Measurements from ENCODE around the gene LRRC27.
A peak's percentile ranks its signal among the peaks of the same experiment; 100 is the strongest.
"Not testable (repeated sequence)": the region's sequence is repeated elsewhere in the genome, so short reads cannot be mapped to it uniquely, and the experiment has no call there.

LRRC27 gene

DNA sequence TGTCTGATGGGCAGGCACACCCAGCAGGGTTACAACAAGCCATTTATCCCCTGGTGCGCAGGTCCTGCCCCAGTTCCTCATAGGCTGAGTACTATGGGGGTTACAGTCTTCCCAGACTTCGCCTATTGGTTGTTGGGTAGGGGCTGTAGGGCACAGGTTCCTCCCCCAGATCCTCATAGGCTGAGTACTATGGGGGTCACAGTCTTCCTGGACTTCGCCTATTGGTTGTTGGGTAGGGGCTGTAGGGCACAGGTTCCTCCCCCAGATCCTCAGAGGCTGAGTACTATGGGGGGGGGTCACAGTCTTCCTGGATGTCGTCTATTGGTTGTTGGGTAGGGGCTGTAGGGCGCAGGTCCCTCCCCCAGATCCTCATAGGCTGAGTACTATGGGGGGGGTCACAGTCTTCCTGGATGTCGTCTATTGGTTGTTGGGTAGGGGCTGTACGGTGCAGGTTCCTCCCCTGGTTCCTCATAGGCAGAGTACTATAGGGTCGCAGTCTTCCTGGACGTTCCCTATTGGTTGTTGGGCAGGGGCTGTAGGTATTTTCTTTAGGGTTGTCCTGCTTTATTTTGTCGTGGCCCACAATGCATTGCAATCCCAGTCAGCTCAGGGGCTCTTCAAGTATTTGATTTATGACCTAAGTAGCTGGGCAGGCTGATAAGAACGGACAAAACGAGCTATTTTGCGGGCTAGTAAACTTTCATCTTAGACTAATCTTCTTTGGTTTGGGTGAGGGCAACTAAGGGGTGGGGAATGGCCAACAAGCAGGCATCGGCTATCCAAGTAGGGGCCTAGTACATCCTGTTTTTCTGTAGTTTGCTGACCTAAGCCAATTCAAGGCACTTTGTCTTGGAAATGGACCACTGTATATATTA, 3.4 kb downstream of the LRRC27 start:
- TF ChIP-seq SPI1 (IDR thresholded peaks at IDR 0.05; ENCODE audit: borderline replicate concordance, low read depth) = no peak
- TF ChIP-seq, protein P1, sequence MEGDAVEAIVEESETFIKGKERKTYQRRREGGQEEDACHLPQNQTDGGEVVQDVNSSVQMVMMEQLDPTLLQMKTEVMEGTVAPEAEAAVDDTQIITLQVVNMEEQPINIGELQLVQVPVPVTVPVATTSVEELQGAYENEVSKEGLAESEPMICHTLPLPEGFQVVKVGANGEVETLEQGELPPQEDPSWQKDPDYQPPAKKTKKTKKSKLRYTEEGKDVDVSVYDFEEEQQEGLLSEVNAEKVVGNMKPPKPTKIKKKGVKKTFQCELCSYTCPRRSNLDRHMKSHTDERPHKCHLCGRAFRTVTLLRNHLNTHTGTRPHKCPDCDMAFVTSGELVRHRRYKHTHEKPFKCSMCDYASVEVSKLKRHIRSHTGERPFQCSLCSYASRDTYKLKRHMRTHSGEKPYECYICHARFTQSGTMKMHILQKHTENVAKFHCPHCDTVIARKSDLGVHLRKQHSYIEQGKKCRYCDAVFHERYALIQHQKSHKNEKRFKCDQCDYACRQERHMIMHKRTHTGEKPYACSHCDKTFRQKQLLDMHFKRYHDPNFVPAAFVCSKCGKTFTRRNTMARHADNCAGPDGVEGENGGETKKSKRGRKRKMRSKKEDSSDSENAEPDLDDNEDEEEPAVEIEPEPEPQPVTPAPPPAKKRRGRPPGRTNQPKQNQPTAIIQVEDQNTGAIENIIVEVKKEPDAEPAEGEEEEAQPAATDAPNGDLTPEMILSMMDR (IDR thresholded peaks at IDR 0.05; ENCODE audit: insufficient read depth, low read length) = no peak
- no peak for TF ChIP-seq POLR2AphosphoS5 (IDR thresholded peaks at IDR 0.05; ENCODE audit: low read depth)
- no peak for TF ChIP-seq GABPA (IDR thresholded peaks at IDR 0.05; ENCODE audit: low read depth)
- TF ChIP-seq REST (IDR thresholded peaks at IDR 0.05; ENCODE audit: insufficient replicate concordance, low read depth) = no peak
- no peaks in the 10 kb centered on the region for H3K27me3 ChIP-seq (ENCODE audit: insufficient read depth, poor library complexity, severe bottlenecking)
- no peak overlapping the region for H3K27ac ChIP-seq (replicated peaks)
- no peak overlapping the region for H3K4me3 ChIP-seq (replicated peaks; ENCODE audit: insufficient read depth, low read length)
- DNase-seq (ENCODE audit: low read depth in 1 of 2, low spot score in 1 of 2) = peak in 1 of 2 experiments; percentile 77

DNA sequence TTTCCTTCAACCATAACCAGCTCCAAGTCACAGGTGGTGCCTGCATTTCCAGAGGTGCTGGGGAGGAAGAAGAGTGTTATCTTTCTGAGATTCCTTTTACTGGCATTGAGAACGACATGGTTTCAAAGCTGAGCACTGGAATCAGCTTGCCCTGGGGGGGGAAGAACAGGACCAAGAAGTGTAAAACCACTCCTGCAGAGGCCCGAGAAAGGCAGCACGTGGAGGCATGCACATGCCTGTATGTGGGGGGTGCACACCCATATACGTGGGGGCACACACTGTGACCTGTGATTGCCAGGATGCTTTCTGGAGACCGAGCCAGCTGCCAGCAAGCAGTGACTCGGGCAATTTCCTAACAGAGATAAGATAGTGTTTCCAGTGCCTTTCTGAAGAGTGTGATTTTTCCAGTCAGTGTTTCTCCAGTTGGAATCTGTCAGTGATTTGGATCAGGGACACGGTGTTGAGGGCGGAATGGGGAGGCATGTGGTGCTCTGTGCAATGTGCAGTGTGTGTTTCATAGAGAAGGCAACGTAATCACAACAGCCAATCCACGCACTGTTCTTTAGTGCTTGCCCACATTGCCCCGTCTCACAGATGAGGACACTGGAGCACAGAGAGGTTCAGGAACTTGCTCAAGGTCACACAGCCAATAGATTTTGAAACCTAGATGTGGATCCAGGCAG, 4.2 kb downstream of the LRRC27 start:
- Histone ChIP-seq H3K27ac (replicated peaks) (no peak overlapping the region), H3K27me3 (ENCODE audit: insufficient read depth, poor library complexity, severe bottlenecking) (no peaks in the 10 kb centered on the region), H3K4me3 (replicated peaks; ENCODE audit: insufficient read depth, low read length) (no peak overlapping the region)
- no peak for DNase-seq (ENCODE audit: low read depth in 1 of 2, low spot score in 1 of 2)
- TF ChIP-seq, protein P1 (IDR thresholded peaks at IDR 0.05; ENCODE audit: insufficient read depth, low read length) = no peak
- no peak for TF ChIP-seq SPI1 (IDR thresholded peaks at IDR 0.05; ENCODE audit: borderline replicate concordance, low read depth)

DNA sequence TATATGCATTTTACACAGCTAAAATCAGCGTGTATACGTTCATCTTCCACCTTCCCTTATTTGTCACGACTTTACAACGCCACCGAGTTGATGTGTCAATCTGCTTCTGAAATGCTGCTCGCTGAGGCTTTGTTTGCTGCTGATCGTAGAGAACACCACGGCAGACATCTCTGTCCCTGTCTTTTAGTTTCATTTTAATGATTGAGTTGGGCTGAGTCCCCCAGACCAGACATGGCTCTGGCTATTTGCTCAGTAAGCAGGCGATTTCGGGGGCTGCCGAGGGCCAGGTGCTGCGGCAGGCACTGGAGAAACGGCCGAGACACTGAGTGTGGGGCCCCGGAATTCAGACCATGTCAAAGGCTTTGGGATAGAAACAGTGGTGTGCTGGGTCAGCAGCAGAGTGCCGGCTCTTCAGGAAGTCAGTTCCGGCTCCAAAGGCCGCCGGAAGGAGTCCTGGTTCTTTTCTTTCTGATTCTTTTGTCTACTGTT, 5.0 kb downstream of the LRRC27 start:
- Histone ChIP-seq H3K27me3 (ENCODE audit: insufficient read depth, poor library complexity, severe bottlenecking) (no peaks in the 10 kb centered on the region), H3K27ac (replicated peaks) (0 out of 2 replicates have a peak overlapping the region, but pooled peaks have one; percentile 9), H3K4me3 (replicated peaks; ENCODE audit: insufficient read depth, low read length) (no peak overlapping the region)
- TF ChIP-seq SPI1 (IDR thresholded peaks at IDR 0.05; ENCODE audit: borderline replicate concordance, low read depth) (no peak), GABPA (IDR thresholded peaks at IDR 0.05; ENCODE audit: low read depth) (no peak), REST (IDR thresholded peaks at IDR 0.05; ENCODE audit: insufficient replicate concordance, low read depth) (no peak), POLR2AphosphoS5 (IDR thresholded peaks at IDR 0.05; ENCODE audit: low read depth) (no peak)
- TF ChIP-seq, protein P1 (IDR thresholded peaks at IDR 0.05; ENCODE audit: insufficient read depth, low read length) = no peak
- no peak for DNase-seq (ENCODE audit: low read depth in 1 of 2, low spot score in 1 of 2)

DNA sequence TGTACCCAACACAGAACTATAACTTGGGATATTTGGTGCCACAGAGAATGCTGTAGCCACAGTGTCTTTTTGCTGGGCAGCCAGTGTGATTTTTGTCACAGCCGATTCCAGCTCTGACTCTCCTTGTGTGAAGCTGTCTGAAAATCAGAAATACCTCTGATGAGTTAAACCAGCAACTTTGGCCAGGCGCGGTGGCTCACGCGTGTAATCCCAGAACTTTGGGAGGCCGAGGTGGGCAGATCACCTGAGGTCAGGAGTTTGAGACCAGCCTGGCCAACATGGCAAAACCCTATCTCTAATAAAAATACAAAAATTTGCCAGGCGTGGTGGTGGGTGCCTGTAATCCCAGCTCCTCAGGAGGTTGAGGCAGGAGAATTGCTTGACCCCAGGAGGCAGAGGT, 5.9 kb downstream of the LRRC27 start:
- DNase-seq (ENCODE audit: low read depth in 1 of 2, low spot score in 1 of 2); H3K27ac ChIP-seq (replicated peaks); H3K27me3 ChIP-seq (ENCODE audit: insufficient read depth, poor library complexity, severe bottlenecking); H3K4me3 ChIP-seq (replicated peaks; ENCODE audit: insufficient read depth, low read length): not testable (repeated sequence)

All from HL-60 (cell line).